Adrenal gland (tissue), 12 donors: Measurements from ENCODE around the gene UBE2E2. TPM values are rescaled to one million over a fixed set of nuclear protein-coding genes. Genes with fewer than 3 reads are reported as not detected.

ENCODE experiments used
- DNase-seq, 7 donors: peaks; one replicate each; pipeline ENCODE4 v3.0.0-alpha.2; 2019 to 2020
- H3K27ac ChIP-seq, 5 donors: fragments of 200-600 bp; sonication (generic) in 4 of 5; 1 replicate in 3 of 5; 2 replicates in 2 of 5; pipeline versions ENCODE4 v1.5.1 to v1.8.0; 2016 to 2020; ENCODE audit warnings: mild to moderate bottlenecking in 1 of 5
- H3K27me3 ChIP-seq: fragments of 200-600 bp; 2 replicates; pipeline ENCODE4 v1.8.0; 2021
- H3K36me3 ChIP-seq, 2 donors: fragments of 200-600 bp; replicated peaks in 1 of 2; 1 replicate in 1 of 2; 2 replicates in 1 of 2; pipeline versions ENCODE4 v1.5.1 to v1.8.0; 2018 to 2022
- H3K4me1 ChIP-seq, 2 donors: fragments of 200-600 bp; replicated peaks in 1 of 2; 1 replicate in 1 of 2; 2 replicates in 1 of 2; pipeline versions ENCODE4 v1.5.1 to v1.8.0; 2018 to 2021
- H3K4me3 ChIP-seq, 4 donors: fragments of 200-600 bp; sonication (generic) in 3 of 4; one replicate each; pipeline ENCODE4 v1.5.1; 2016 to 2018
- H3K9me3 ChIP-seq, 3 donors: fragments of 200-600 bp; sonication (generic) in 1 of 3; replicated peaks in 1 of 3; 1 replicate in 2 of 3; 2 replicates in 1 of 3; pipeline versions ENCODE4 v1.5.1 to v1.8.0; 2016 to 2021
- POLR2A ChIP-seq, 2 donors: fragments of 450-650 bp; IDR thresholded peaks; one replicate each; pipeline ENCODE4 v1.6.1; 2017; ENCODE audit warnings: antibody characterized with exemption in 2 of 2, mild to moderate bottlenecking in 2 of 2, moderate library complexity in 1 of 2
- WGBS, 4 donors: extraction: QIAGEN DNeasy Blood & Tissue Kit in 2 of 4; methylation state at CpG; one replicate each; pipeline versions ENCODE4 v1.1.5 to v1.1.7; 2013 to 2017; 5-methylcytosine and 5-hydroxymethylcytosine counted together
- intact Hi-C, 2 donors: fragments of 100-400 bp; cut with DNase I; formaldehyde crosslinking; loops; one replicate each; pipeline versions ENCODE4 v1.14.1 to v1.15.0; 2022 to 2023
- polyA plus RNA-seq, 3 donors: library from polyadenylated mRNA; stranded (reverse); fragments of 200-250 nt in 2 of 3; fragments of 350-450 nt in 1 of 3; fragmentation: Illumina TruSeq in 1 of 3; extraction: RNeasy Lipid Tissue Mini Kit (QIAGEN cat#74804) in 1 of 3; gene quantifications; one replicate each; pipeline ENCODE4 v1.2.3, GENCODE V29; 2013 to 2014
- total RNA-seq, 9 donors: library from RNA; depleted of rRNA in 4 of 9; stranded (reverse); fragments of >200 nt in 4 of 9; fragments of 120-200 nt in 1 of 9; fragmentation: NEBNext Ultra II Directional in 1 of 9; extraction: Animal tissue kit (Norgen Biotek cat#: 25700) in 1 of 9; gene quantifications; one replicate each; pipeline versions ENCODE4 v1.1.0 to v1.2.4, GENCODE V29; 2013 to 2023
- TF ChIP-seq, protein P1 (sequence below), 6 experiments: fragments of 450-650 bp in 4 of 6; fragments of 200-600 bp in 2 of 6; sonication (generic) in 1 of 6; IDR thresholded peaks; 1 replicate in 5 of 6; 2 replicates in 1 of 6; pipeline versions ENCODE4 v1.5.1 to v1.8.0; 2016 to 2021; ENCODE audit warnings: antibody characterized with exemption in 6 of 6, mild to moderate bottlenecking in 2 of 6, moderate library complexity in 1 of 6
- donor health status: healthy with polysubstance abuse.
- donor health status: Bipolar disorder and iron deficiency.
- donor health status: DM: yes; HTN: yes; CAD: no.
- donor health status: DM: no; HTN: no; CAD: no.
- donor health status: DM: no; HTN: no; CAD: no.
- donor health status: DM: yes; HTN: yes; CAD: no.

Gene UBE2E2
- total and polyA plus RNA-seq, 12 donors: 9.3 to 29.6 (median 20.7) TPM

GRCh38 chr3:23455775-23456174 lies 252.6 kb downstream of the UBE2E2 start:
- no peak for DNase-seq
- TF ChIP-seq, protein P1, sequence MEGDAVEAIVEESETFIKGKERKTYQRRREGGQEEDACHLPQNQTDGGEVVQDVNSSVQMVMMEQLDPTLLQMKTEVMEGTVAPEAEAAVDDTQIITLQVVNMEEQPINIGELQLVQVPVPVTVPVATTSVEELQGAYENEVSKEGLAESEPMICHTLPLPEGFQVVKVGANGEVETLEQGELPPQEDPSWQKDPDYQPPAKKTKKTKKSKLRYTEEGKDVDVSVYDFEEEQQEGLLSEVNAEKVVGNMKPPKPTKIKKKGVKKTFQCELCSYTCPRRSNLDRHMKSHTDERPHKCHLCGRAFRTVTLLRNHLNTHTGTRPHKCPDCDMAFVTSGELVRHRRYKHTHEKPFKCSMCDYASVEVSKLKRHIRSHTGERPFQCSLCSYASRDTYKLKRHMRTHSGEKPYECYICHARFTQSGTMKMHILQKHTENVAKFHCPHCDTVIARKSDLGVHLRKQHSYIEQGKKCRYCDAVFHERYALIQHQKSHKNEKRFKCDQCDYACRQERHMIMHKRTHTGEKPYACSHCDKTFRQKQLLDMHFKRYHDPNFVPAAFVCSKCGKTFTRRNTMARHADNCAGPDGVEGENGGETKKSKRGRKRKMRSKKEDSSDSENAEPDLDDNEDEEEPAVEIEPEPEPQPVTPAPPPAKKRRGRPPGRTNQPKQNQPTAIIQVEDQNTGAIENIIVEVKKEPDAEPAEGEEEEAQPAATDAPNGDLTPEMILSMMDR (IDR thresholded peaks at IDR 0.05): no peak
- TF ChIP-seq POLR2A (IDR thresholded peaks at IDR 0.05): no peak
- no peak overlapping the region for H3K27ac ChIP-seq
- peaks cover 6 to 11% of the 10 kb centered on the region in 2 donors for H3K4me1 ChIP-seq
- H3K36me3 ChIP-seq: no peaks in the 10 kb centered on the region
- no peaks in the 10 kb centered on the region for H3K27me3 ChIP-seq
- H3K9me3 ChIP-seq: no peaks in the 10 kb centered on the region
- intact Hi-C loops: no loop called here
- WGBS, 4 donors: 52 to 65% (median 54%) methylated on average over 2 of the region's 2 CpGs
- no peak overlapping the region for H3K4me3 ChIP-seq

GRCh38 chr3:23457697-23458096 lies 254.6 kb downstream of the UBE2E2 start:
- no peak for DNase-seq
- H3K36me3 ChIP-seq: no peaks in the 10 kb centered on the region
- intact Hi-C loops: no loop called here
- H3K9me3 ChIP-seq: no peaks in the 10 kb centered on the region
- WGBS, 4 donors: 84 to 97% (median 91%) methylated on average over 2 of the region's 2 CpGs
- H3K27ac ChIP-seq: no peak overlapping the region
- no peak for TF ChIP-seq POLR2A (IDR thresholded peaks at IDR 0.05)
- TF ChIP-seq, protein P1 (IDR thresholded peaks at IDR 0.05): no peak
- H3K4me3 ChIP-seq: no peak overlapping the region
- peaks cover 6 to 11% of the 10 kb centered on the region in 2 donors for H3K4me1 ChIP-seq
- H3K27me3 ChIP-seq: no peaks in the 10 kb centered on the region

- Histone ChIP-seq H3K4me3 (no peak overlapping the region), H3K36me3 (no peaks in the 10 kb centered on the region), H3K4me1 (peaks cover 6 to 11% of the 10 kb centered on the region in 2 donors), H3K9me3 (no peaks in the 10 kb centered on the region), H3K27ac (no peak overlapping the region), H3K27me3 (no peaks in the 10 kb centered on the region)
- no peak for DNase-seq
- 74 to 83% (median 79%) methylated on average over 3 of the region's 3 CpGs for WGBS, 4 donors
- intact Hi-C loops: no loop called here
- no peak for TF ChIP-seq POLR2A (IDR thresholded peaks at IDR 0.05)
- TF ChIP-seq, protein P1 (IDR thresholded peaks at IDR 0.05): no peak
Measured at GRCh38 chr3:23459465-23459864, 256.3 kb downstream of the UBE2E2 start.

DNA sequence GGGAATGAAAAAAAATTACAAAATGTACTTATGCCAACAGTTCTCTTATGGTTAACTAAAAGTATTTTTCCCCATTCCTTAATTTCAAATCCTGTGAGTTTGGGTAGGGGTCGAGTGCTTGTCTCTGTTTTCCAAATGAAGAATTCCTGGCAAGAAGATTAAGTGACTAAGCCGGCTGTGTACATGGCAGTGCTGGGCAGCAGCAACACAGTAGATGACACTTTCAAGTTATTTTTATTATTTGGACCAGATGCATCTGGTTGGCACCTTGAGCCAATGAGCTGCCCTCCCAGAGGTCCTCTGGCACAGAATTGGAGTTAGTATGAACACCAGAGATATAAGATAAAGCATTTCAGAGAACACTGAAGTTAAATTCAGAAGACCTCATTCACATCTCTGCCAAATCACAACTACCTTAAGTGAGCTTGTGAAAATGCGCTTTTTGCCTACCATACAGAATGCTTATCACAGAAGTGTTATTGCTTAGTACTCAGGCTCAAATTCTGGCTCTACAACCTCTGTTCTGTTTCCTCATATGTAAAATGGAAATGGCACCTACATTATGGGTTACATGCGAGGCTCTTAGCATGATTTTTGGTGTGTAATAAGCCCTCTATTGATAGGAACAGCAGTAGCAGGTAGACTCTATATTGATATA lies 256.9 kb downstream of the UBE2E2 start:
- H3K9me3 ChIP-seq: no peaks in the 10 kb centered on the region
- TF ChIP-seq POLR2A (IDR thresholded peaks at IDR 0.05): no peak
- TF ChIP-seq, protein P1 (IDR thresholded peaks at IDR 0.05): no peak
- no peak overlapping the region for H3K4me3 ChIP-seq
- no peaks in the 10 kb centered on the region for H3K27me3 ChIP-seq
- intact Hi-C loops: no loop called here
- peaks cover 4 to 5% of the 10 kb centered on the region in 2 donors for H3K4me1 ChIP-seq
- DNase-seq: no peak
- H3K27ac ChIP-seq: no peak overlapping the region
- H3K36me3 ChIP-seq: no peaks in the 10 kb centered on the region
- WGBS, 4 donors: 72 to 80% (median 76%) methylated on average over 4 of the region's 4 CpGs
